OCI-LY7 (cell line): ENCODE results near the gene NCKAP5. TPM values are rescaled to one million over a fixed set of nuclear protein-coding genes. Genes with fewer than 3 reads are reported as not detected.

Experiments used
- BruUV-seq: library from RNA; stranded (reverse); fragments of 400-500 nt; replicated peaks from 2 replicates; lab custom pipeline; 2021; lab: Mats Ljungman, UMichigan
- CTCF ChIA-PET: fragments of 300-600 bp; sonication (Branson Sonifier 250); formaldehyde crosslinking; loops from one replicate; lab custom pipeline; 2022; ENCODE audit warnings: antibody characterized with exemption; ENCODE audit not compliant: unreplicated experiment; lab: Charles Lee
- POLR2A ChIA-PET: fragments of 300-600 bp; sonication (Branson Sonifier 250); formaldehyde crosslinking; loops from one replicate; lab custom pipeline; 2022; ENCODE audit warnings: antibody characterized with exemption; lab: Charles Lee
- DNase-seq: peaks from one replicate; pipeline ENCODE4 v3.0.0-alpha.2; 2015; ENCODE audit warnings: low spot score
- H2AFZ ChIP-seq: fragments of 200-600 bp; sonication (generic), shearing (Covaris generic); 2 replicates; pipeline ENCODE4 v1.6.1; 2014; ENCODE audit warnings: mild to moderate bottlenecking, antibody characterized with exemption, low read length, moderate library complexity
- H3K27ac ChIP-seq: fragments of 200-600 bp; sonication (generic); 2 replicates; pipeline ENCODE4 v1.5.1; 2014; ENCODE audit warnings: mixed run types, low read depth, mild to moderate bottlenecking, moderate library complexity, low read length, inconsistent platforms; ENCODE audit not compliant: poor library complexity, severe bottlenecking
- H3K36me3 ChIP-seq: fragments of 200-600 bp; sonication (generic); 2 replicates; pipeline ENCODE4 v1.6.1; 2014; ENCODE audit warnings: mild to moderate bottlenecking, antibody characterized with exemption, low read length, moderate library complexity, mixed read lengths; ENCODE audit not compliant: insufficient read depth
- H3K4me1 ChIP-seq: fragments of 200-600 bp; sonication (generic); 2 replicates; pipeline ENCODE4 v1.5.1; 2014; ENCODE audit warnings: mild to moderate bottlenecking, low read length; ENCODE audit not compliant: insufficient read depth, poor library complexity, severe bottlenecking
- H3K4me2 ChIP-seq: fragments of 200-600 bp; sonication (generic); 2 replicates; pipeline ENCODE4 v1.6.1; 2014; ENCODE audit warnings: mild to moderate bottlenecking, low read length
- H3K4me3 ChIP-seq: fragments of 200-600 bp; sonication (generic); 2 replicates; pipeline ENCODE4 v1.5.1; 2014; ENCODE audit warnings: mild to moderate bottlenecking, low read depth, low read length; ENCODE audit not compliant: poor library complexity, severe bottlenecking
- H3K79me2 ChIP-seq: fragments of 200-600 bp; sonication (generic); 2 replicates; pipeline ENCODE4 v1.6.1; 2016; ENCODE audit warnings: low read depth, mild to moderate bottlenecking, low read length, moderate library complexity, mixed read lengths; ENCODE audit not compliant: insufficient read depth
- H3K9me2 ChIP-seq: fragments of 200-600 bp; sonication (generic); 2 replicates; pipeline ENCODE4 v1.6.1; 2016; ENCODE audit warnings: mild to moderate bottlenecking, low read length, mixed read lengths; ENCODE audit not compliant: insufficient read depth
- H3K9me3 ChIP-seq: fragments of 200-600 bp; sonication (generic); 2 replicates; pipeline ENCODE4 v1.6.1; 2014; ENCODE audit warnings: mild to moderate bottlenecking, mixed run types, low read length, mixed read lengths
- H4K20me1 ChIP-seq: fragments of 200-600 bp; sonication (generic); 2 replicates; pipeline ENCODE4 v1.6.1; 2014; ENCODE audit warnings: mild to moderate bottlenecking, antibody characterized with exemption, low read length, moderate library complexity, mixed read lengths; ENCODE audit not compliant: insufficient read depth
- EZH2phosphoT487 ChIP-seq: fragments of 200-600 bp; sonication (generic); IDR thresholded peaks from 2 replicates; pipeline ENCODE4 v1.6.1; 2018; ENCODE audit warnings: low read depth, borderline replicate concordance, mild to moderate bottlenecking, mixed run types, antibody characterized with exemption, low read length, moderate library complexity, mixed read lengths
- intact Hi-C: fragments of 100-400 bp; cut with micrococcal nuclease; formaldehyde crosslinking; loops from one replicate; pipeline ENCODE4 v1.10.0; 2022; ENCODE audit not compliant: unreplicated experiment
- total RNA-seq, 2 experiments: library from RNA; depleted of rRNA in 1 of 2; stranded (reverse); fragments of >200 nt in 1 of 2; shearing (Covaris generic) in 1 of 2; gene quantifications; 2 replicates each; pipeline ENCODE4 v1.2.3, GENCODE V29; 2014 to 2022
- TF ChIP-seq, protein P1 (sequence below): fragments of 200-600 bp; sonication (generic); conservative IDR thresholded peaks from 2 replicates; pipeline ENCODE4 v1.5.1; 2014; ENCODE audit warnings: mild to moderate bottlenecking, antibody characterized with exemption, low read length, moderate library complexity, mixed read lengths

The NCKAP5 gene
- total RNA-seq, 2 experiments from 2014 or later = not detected

DNA sequence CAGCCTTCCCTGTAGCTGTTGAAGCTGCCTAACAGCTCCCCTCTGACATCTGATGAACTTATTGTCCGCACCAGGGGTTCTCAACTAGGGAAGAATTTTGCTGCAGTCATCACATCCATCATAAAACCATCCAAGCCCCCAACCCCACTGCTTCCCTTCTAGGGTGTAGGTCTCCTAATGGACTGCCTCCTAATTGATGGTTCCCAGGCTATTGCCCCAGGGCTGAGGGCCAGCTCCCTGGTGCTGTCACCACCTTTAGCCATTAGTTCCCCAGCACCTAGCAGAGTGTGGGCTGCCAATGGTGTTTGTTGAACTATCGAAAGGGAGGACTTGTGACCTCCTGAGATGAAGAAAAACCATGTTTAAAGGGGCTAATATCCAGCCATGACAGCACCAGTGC, 125.9 kb downstream of the NCKAP5 start:
- no peaks in the 10 kb centered on the region for H3K79me2 ChIP-seq
- H3K36me3 ChIP-seq = no peaks in the 10 kb centered on the region
- H3K4me1 ChIP-seq = no peaks in the 10 kb centered on the region
- no peak overlapping the region for H3K4me2 ChIP-seq
- H4K20me1 ChIP-seq = no peaks in the 10 kb centered on the region
- POLR2A ChIA-PET = no interaction called here
- H3K9me3 ChIP-seq = no peaks in the 10 kb centered on the region
- no peak overlapping the region for H3K4me3 ChIP-seq
- CTCF ChIA-PET = no interaction called here
- DNase-seq = no peak
- BruUV-seq = no TSS peak
- intact Hi-C loops = no loop called here
- no peaks in the 10 kb centered on the region for H3K9me2 ChIP-seq
- no peak overlapping the region for H3K27ac ChIP-seq
- no peak overlapping the region for H2AFZ ChIP-seq
- TF ChIP-seq, protein P1, sequence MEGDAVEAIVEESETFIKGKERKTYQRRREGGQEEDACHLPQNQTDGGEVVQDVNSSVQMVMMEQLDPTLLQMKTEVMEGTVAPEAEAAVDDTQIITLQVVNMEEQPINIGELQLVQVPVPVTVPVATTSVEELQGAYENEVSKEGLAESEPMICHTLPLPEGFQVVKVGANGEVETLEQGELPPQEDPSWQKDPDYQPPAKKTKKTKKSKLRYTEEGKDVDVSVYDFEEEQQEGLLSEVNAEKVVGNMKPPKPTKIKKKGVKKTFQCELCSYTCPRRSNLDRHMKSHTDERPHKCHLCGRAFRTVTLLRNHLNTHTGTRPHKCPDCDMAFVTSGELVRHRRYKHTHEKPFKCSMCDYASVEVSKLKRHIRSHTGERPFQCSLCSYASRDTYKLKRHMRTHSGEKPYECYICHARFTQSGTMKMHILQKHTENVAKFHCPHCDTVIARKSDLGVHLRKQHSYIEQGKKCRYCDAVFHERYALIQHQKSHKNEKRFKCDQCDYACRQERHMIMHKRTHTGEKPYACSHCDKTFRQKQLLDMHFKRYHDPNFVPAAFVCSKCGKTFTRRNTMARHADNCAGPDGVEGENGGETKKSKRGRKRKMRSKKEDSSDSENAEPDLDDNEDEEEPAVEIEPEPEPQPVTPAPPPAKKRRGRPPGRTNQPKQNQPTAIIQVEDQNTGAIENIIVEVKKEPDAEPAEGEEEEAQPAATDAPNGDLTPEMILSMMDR = no peak
- TF ChIP-seq EZH2phosphoT487 = no peak

DNA sequence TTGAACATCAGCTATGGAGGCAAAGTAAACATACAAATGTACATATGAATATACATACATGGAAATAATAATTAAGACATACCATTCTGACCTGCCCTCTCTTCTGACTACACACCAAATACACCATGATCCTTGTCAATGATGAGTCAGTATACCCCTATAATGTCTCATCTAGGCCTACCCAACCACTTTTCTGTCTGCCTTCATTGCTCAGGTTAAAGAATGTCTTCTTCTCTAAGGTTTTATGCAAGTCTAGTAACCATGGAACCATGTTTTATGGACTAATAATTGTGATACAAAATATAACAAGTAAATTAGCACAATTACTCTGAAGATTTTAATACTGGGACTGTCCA, 128.7 kb downstream of the NCKAP5 start:
- Histone ChIP-seq H3K4me2 (no peak overlapping the region), H3K9me2 (no peaks in the 10 kb centered on the region), H3K9me3 (no peaks in the 10 kb centered on the region), H3K4me1 (no peaks in the 10 kb centered on the region), H4K20me1 (no peaks in the 10 kb centered on the region), H3K4me3 (no peak overlapping the region), H3K27ac (no peak overlapping the region), H2AFZ (no peak overlapping the region), H3K36me3 (no peaks in the 10 kb centered on the region), H3K79me2 (no peaks in the 10 kb centered on the region)
- no peak for DNase-seq
- CTCF ChIA-PET = no interaction called here
- intact Hi-C loops = no loop called here
- TF ChIP-seq EZH2phosphoT487 = no peak
- TF ChIP-seq, protein P1 = no peak
- POLR2A ChIA-PET = interaction anchor here (0.8 kb wide), 1 partner anchor 46 kb away, joined by 3 read pairs; no protein-coding TSS in a partner anchor
- BruUV-seq = no TSS peak

DNA sequence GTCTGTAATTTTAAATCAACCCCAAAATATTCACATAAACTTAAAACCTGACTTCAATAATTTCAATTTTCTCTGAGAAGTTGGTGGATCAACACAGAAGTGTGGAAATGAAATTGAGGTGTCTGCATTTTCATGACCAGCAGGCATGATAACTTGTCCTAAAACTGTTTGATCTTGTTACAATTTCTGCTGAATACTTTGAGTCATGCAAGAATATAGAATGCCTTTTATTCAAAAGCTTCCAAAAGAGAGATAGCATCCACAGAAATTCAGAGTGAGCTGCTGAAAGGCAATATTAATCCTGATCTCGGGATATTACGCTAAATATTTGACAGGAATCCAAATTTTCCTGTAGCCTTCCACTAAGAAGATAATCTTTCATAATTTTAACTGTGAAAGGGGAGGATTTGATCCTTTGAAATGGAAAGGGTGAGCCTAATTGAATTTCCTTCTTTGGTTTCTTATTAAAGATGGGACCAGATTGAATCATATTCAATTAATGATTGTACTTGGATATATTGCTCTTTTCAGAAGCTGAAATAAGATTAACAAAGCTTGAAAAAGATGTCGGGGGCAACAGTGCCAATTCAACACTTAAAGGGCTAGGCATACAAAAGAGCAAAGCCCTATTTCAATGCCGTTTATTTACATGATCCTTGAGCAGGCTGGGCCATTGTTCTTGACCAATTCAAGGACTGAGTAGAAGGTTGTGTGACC, 129.3 kb downstream of the NCKAP5 start:
- Histone ChIP-seq H3K4me1 (no peaks in the 10 kb centered on the region), H3K27ac (no peak overlapping the region), H3K4me3 (no peak overlapping the region), H3K4me2 (no peak overlapping the region), H3K9me2 (no peaks in the 10 kb centered on the region), H4K20me1 (no peaks in the 10 kb centered on the region), H2AFZ (no peak overlapping the region), H3K79me2 (no peaks in the 10 kb centered on the region), H3K36me3 (no peaks in the 10 kb centered on the region), H3K9me3 (no peaks in the 10 kb centered on the region)
- intact Hi-C loops = no loop called here
- TF ChIP-seq EZH2phosphoT487 = no peak
- TF ChIP-seq, protein P1 = no peak
- DNase-seq = no peak
- ChIA-PET POLR2A (interaction anchor here (0.8 kb wide), 1 partner anchor 46 kb away, joined by 3 read pairs; no protein-coding TSS in a partner anchor), CTCF (no interaction called here)
- no TSS peak for BruUV-seq
